Liver (tissue), 9 donors: ENCODE measurements around the gene KLHL42. TPM values are rescaled to one million over a fixed set of nuclear protein-coding genes. Genes with fewer than 3 reads are reported as not detected.

Experiments used
- DNase-seq: peaks from one replicate; pipeline ENCODE4 v3.0.0-alpha.2; 2017; ENCODE audit warnings: low spot score
- H3K27ac ChIP-seq, 2 donors: one replicate each; pipeline ENCODE4 v1.7.0; 2013; ENCODE audit warnings: inconsistent platforms in 2 of 2, low read length in 2 of 2, control low read depth in 1 of 2, low read depth in 1 of 2, mild to moderate bottlenecking in 1 of 2
- H3K27me3 ChIP-seq, 4 donors: one replicate each; pipeline versions ENCODE4 v1.6.1 to v1.7.0; 2013; ENCODE audit warnings: low read length in 3 of 4, inconsistent platforms in 1 of 4, mild to moderate bottlenecking in 1 of 4, moderate library complexity in 1 of 4; ENCODE audit not compliant: control insufficient read depth in 4 of 4, insufficient read depth in 4 of 4
- H3K36me3 ChIP-seq, 4 donors: one replicate each; pipeline versions ENCODE4 v1.6.1 to v1.7.0; 2013; ENCODE audit warnings: low read length in 3 of 4, mild to moderate bottlenecking in 3 of 4, low read depth in 1 of 4, moderate library complexity in 1 of 4; ENCODE audit not compliant: control insufficient read depth in 4 of 4, insufficient read depth in 3 of 4
- H3K4me1 ChIP-seq, 4 donors: one replicate each; pipeline versions ENCODE4 v1.6.1 to v1.7.0; 2013; ENCODE audit warnings: low read length in 3 of 4, mild to moderate bottlenecking in 3 of 4, moderate library complexity in 1 of 4; ENCODE audit not compliant: control insufficient read depth in 4 of 4, insufficient read depth in 4 of 4
- H3K4me3 ChIP-seq, 3 donors: one replicate each; pipeline versions ENCODE4 v1.6.1 to v1.7.0; 2013; ENCODE audit warnings: low read length in 3 of 3, control low read depth in 1 of 3, low read depth in 1 of 3, mild to moderate bottlenecking in 1 of 3
- H3K9ac ChIP-seq, 2 donors: one replicate each; pipeline ENCODE4 v1.7.0; 2013; ENCODE audit warnings: low read length in 2 of 2, mild to moderate bottlenecking in 2 of 2, moderate library complexity in 2 of 2, control low read depth in 1 of 2, low read depth in 1 of 2
- H3K9me3 ChIP-seq, 4 donors: one replicate each; pipeline versions ENCODE4 v1.6.1 to v1.7.0; 2013; ENCODE audit warnings: low read length in 3 of 4; ENCODE audit not compliant: control insufficient read depth in 4 of 4
- EGR1 ChIP-seq, 2 donors: IDR thresholded peaks; 2 replicates each; pipeline ENCODE4 v1.6.1; 2016 to 2018; ENCODE audit warnings: antibody characterized with exemption in 2 of 2, low read depth in 2 of 2
- FOXA1 ChIP-seq: IDR thresholded peaks from 2 replicates; pipeline ENCODE4 v1.6.1; 2016; ENCODE audit warnings: antibody characterized with exemption
- GABPA ChIP-seq, 2 donors: IDR thresholded peaks in 1 of 2; conservative IDR thresholded peaks in 1 of 2; 2 replicates each; pipeline ENCODE4 v1.6.1; 2016; ENCODE audit warnings: antibody characterized with exemption in 2 of 2, mild to moderate bottlenecking in 1 of 2, moderate library complexity in 1 of 2
- HNF4A ChIP-seq, 2 donors: conservative IDR thresholded peaks; 2 replicates each; pipeline ENCODE4 v1.6.1; 2016; ENCODE audit warnings: antibody characterized with exemption in 2 of 2, mild to moderate bottlenecking in 2 of 2
- JUND ChIP-seq, 2 donors: IDR thresholded peaks; 2 replicates each; pipeline ENCODE4 v1.6.1; 2016; ENCODE audit warnings: antibody characterized with exemption in 2 of 2
- NR2F2 ChIP-seq: IDR thresholded peaks from 2 replicates; pipeline ENCODE4 v1.6.1; 2016; ENCODE audit warnings: antibody characterized with exemption
- RAD21 ChIP-seq, 2 donors: IDR thresholded peaks; 2 replicates each; pipeline ENCODE4 v1.6.1; 2016; ENCODE audit warnings: antibody characterized with exemption in 2 of 2, mild to moderate bottlenecking in 2 of 2
- REST ChIP-seq: IDR thresholded peaks from 2 replicates; pipeline ENCODE4 v1.6.1; 2016; ENCODE audit warnings: antibody characterized with exemption, mild to moderate bottlenecking
- RXRA ChIP-seq, 2 donors: IDR thresholded peaks; 2 replicates each; pipeline ENCODE4 v1.6.1; 2017 to 2018; ENCODE audit warnings: antibody characterized with exemption in 2 of 2, mild to moderate bottlenecking in 1 of 2
- SP1 ChIP-seq: IDR thresholded peaks from 2 replicates; pipeline ENCODE4 v1.6.1; 2018; ENCODE audit warnings: antibody characterized with exemption, mild to moderate bottlenecking
- TAF1 ChIP-seq: conservative IDR thresholded peaks from 2 replicates; pipeline ENCODE4 v1.6.1; 2016; ENCODE audit warnings: antibody characterized with exemption, mild to moderate bottlenecking
- YY1 ChIP-seq: IDR thresholded peaks from 2 replicates; pipeline ENCODE4 v1.6.1; 2016; ENCODE audit warnings: antibody characterized with exemption, mild to moderate bottlenecking
- ZBTB33 ChIP-seq: IDR thresholded peaks from 2 replicates; pipeline ENCODE4 v1.6.1; 2016; ENCODE audit warnings: antibody characterized with exemption
- WGBS: extraction: QIAGEN DNeasy Blood & Tissue Kit; methylation state at CpG from one replicate; pipeline ENCODE4 v1.1.7; 2013; 5-methylcytosine and 5-hydroxymethylcytosine counted together
- polyA plus RNA-seq, 2 donors: library from polyadenylated mRNA; stranded (reverse) in 1 of 2; unstranded in 1 of 2; fragments of 200-250 nt in 1 of 2; fragments of >200 nt in 1 of 2; fragmentation: Nextera tagmentation in 1 of 2; extraction: Ambion mirVana in 1 of 2; gene quantifications; one replicate each; pipeline versions ENCODE4 v1.2.1 to v1.2.3, GENCODE V29; 2013 to 2015
- total RNA-seq, 2 donors: library from RNA; depleted of rRNA; stranded (reverse); fragments of >200 nt; gene quantifications; one replicate each; pipeline ENCODE4 v1.2.3, GENCODE V29; 2014
- TF ChIP-seq, protein P1 (sequence below): fragments of 150-350 bp; IDR thresholded peaks from 2 replicates; pipeline ENCODE4 v1.5.1; 2017; ENCODE audit warnings: improper control_type of control experiment, low read depth, low read length; ENCODE audit not compliant: missing input control
- donor health status: healthy.
- donor health status: healthy.
- donor health status: healthy.
- donor health status: healthy.
- donor health status: healthy.

The KLHL42 gene
- total and polyA plus RNA-seq, 4 donors: 3.6 to 13.4 (median 6.4) TPM

GRCh38 chr12:27769142-27769673 lies 10.8 kb upstream of the KLHL42 start:
- Histone ChIP-seq H3K9ac (no peak overlapping the region), H3K4me3 (no peak overlapping the region), H3K36me3 (no peaks in the 10 kb centered on the region), H3K27ac (no peak overlapping the region), H3K27me3 (no peaks in the 10 kb centered on the region), H3K4me1 (no peaks in the 10 kb centered on the region), H3K9me3 (no peaks in the 10 kb centered on the region)
- TF ChIP-seq RXRA (IDR thresholded peaks at IDR 0.05) (no peak), JUND (IDR thresholded peaks at IDR 0.05) (no peak), ZBTB33 (no peak), HNF4A (conservative IDR thresholded peaks at IDR 0.05) (no peak), NR2F2 (no peak), FOXA1 (no peak), RAD21 (IDR thresholded peaks at IDR 0.05) (no peak), YY1 (no peak), GABPA (IDR thresholded peaks at IDR 0.05 in 1 of 2, conservative IDR thresholded peaks at IDR 0.05 in 1 of 2) (no peak)
- no peak for DNase-seq
- 90% methylated on average over 8 of the region's 8 CpGs for WGBS

DNA sequence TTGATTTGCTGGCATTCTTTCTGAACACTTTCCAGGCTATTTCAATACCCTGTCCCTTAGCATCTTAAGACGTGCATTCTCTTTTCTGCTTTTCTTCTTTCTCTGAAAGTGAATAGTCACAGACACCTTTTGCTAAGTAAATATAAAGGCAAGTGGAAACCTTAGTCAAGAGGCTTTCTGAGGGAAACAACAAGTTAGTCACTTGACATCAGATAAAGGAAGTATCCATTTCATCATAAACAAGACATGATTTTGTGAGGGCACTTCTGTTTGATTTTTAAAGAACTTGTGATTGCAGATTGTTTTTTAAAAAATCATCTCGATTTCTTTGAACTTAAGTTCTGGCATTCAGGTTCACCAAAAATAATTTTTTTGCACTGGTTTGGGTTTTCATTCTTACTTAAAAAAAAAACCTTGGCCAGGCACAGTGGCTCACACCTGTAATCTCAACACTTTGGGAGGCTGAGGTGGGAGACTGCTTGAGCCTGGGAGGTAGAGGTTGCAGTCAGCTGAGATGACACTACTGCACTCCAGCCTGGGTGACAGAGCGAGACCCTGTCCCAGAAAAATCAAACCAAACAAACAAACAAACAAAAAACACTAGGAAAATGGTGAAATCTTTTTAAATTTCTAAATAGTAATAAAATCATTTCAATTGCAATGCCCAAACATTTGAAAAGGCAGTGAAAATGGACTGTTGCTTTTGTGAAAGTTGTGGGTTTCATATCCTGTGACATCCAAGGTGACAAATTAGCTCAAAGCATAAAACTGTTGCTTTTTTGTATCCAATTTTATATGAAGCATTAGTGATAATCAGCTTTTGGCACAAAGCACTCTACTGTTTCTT lies 8.3 kb upstream of the KLHL42 start:
- Histone ChIP-seq H3K27ac (no peak overlapping the region), H3K9me3 (no peaks in the 10 kb centered on the region), H3K9ac (no peak overlapping the region), H3K4me3 (no peak overlapping the region), H3K36me3 (no peaks in the 10 kb centered on the region), H3K27me3 (no peaks in the 10 kb centered on the region), H3K4me1 (no peaks in the 10 kb centered on the region)
- no peak for DNase-seq
- no peak for TF ChIP-seq GABPA (IDR thresholded peaks at IDR 0.05 in 1 of 2, conservative IDR thresholded peaks at IDR 0.05 in 1 of 2)
- TF ChIP-seq HNF4A (conservative IDR thresholded peaks at IDR 0.05): no peak
- TF ChIP-seq REST: no peak
- TF ChIP-seq YY1: no peak
- TF ChIP-seq EGR1 (IDR thresholded peaks at IDR 0.05; ENCODE audit: low read depth in 2 of 2): no peak
- TF ChIP-seq FOXA1: no peak
- TF ChIP-seq ZBTB33: no peak
- no peak for TF ChIP-seq SP1
- TF ChIP-seq RAD21 (IDR thresholded peaks at IDR 0.05): no peak
- TF ChIP-seq RXRA (IDR thresholded peaks at IDR 0.05): no peak
- TF ChIP-seq JUND (IDR thresholded peaks at IDR 0.05): no peak
- TF ChIP-seq TAF1: no peak
- TF ChIP-seq, protein P1, sequence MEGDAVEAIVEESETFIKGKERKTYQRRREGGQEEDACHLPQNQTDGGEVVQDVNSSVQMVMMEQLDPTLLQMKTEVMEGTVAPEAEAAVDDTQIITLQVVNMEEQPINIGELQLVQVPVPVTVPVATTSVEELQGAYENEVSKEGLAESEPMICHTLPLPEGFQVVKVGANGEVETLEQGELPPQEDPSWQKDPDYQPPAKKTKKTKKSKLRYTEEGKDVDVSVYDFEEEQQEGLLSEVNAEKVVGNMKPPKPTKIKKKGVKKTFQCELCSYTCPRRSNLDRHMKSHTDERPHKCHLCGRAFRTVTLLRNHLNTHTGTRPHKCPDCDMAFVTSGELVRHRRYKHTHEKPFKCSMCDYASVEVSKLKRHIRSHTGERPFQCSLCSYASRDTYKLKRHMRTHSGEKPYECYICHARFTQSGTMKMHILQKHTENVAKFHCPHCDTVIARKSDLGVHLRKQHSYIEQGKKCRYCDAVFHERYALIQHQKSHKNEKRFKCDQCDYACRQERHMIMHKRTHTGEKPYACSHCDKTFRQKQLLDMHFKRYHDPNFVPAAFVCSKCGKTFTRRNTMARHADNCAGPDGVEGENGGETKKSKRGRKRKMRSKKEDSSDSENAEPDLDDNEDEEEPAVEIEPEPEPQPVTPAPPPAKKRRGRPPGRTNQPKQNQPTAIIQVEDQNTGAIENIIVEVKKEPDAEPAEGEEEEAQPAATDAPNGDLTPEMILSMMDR: no peak
- 80% methylated on average over 3 of the region's 3 CpGs for WGBS
